Body of pancreas (tissue), 4 donors: Measurements from ENCODE around the gene STARD8.

ENCODE experiments used
- POLR2A ChIP-seq, 3 donors: fragments of 450-650 bp; IDR thresholded peaks; one replicate each; pipeline ENCODE4 v1.6.1; 2016; ENCODE audit warnings: antibody characterized with exemption in 3 of 3, mild to moderate bottlenecking in 2 of 3
- TF ChIP-seq, protein P1 (sequence below), 7 experiments: fragments of 450-650 bp in 4 of 7; fragments of 200-600 bp in 3 of 7; sonication (generic) in 3 of 7; IDR thresholded peaks; one replicate each; pipeline ENCODE4 v1.5.1; 2016 to 2019; ENCODE audit warnings: antibody characterized with exemption in 7 of 7

DNA sequence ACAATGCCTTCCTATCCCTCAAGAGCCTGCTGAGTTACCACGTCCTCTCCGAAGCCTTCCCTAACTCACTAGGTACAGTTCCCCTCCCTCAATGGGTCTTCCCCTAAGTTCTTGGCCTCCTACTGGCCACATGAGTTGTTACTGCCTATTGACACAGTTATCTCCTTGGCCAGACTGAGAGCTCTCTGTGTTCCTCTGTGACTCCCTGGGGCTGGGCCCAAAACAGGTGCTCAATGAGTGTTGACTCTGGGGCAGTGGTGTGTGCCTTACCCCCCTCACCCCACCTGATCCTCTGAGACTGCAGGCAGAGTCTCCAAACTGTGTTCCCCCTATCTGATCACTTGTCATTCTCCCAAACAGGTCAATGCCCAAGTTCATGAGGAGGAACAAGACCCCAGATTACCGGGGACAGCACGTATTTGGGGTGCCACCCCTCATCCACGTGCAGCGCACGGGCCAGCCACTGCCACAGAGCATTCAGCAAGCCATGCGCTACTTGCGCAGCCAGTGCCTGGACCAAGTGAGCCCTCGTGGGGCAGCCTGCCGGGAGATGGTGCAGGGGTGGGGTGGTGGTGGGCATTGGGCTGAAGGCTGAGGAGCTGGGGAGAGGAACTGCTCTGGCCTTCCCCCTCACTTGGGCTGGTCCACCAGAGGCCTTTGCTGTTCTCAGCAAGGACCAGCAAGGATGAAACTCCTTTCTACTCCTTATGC, 72.6 kb downstream of the STARD8 start:
- TF ChIP-seq, protein P1, sequence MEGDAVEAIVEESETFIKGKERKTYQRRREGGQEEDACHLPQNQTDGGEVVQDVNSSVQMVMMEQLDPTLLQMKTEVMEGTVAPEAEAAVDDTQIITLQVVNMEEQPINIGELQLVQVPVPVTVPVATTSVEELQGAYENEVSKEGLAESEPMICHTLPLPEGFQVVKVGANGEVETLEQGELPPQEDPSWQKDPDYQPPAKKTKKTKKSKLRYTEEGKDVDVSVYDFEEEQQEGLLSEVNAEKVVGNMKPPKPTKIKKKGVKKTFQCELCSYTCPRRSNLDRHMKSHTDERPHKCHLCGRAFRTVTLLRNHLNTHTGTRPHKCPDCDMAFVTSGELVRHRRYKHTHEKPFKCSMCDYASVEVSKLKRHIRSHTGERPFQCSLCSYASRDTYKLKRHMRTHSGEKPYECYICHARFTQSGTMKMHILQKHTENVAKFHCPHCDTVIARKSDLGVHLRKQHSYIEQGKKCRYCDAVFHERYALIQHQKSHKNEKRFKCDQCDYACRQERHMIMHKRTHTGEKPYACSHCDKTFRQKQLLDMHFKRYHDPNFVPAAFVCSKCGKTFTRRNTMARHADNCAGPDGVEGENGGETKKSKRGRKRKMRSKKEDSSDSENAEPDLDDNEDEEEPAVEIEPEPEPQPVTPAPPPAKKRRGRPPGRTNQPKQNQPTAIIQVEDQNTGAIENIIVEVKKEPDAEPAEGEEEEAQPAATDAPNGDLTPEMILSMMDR (IDR thresholded peaks at IDR 0.05): peak in 1 of 7 experiments; percentile 31
- TF ChIP-seq POLR2A (IDR thresholded peaks at IDR 0.05): no peak
